A549 (cell line): ENCODE measurements around the gene TMEM200A. TPM values are rescaled to one million over a fixed set of nuclear protein-coding genes. Genes with fewer than 3 reads are reported as not detected.
A peak's percentile ranks its signal among the peaks of the same experiment; 100 is the strongest.

Experiments used
- ATAC-seq, 2 experiments: fragments of 200-7000 bp in 1 of 2; fragments of >200 bp in 1 of 2; cut with Nextera tagmentation in 1 of 2; cut with Tn5 transposase in 1 of 2; 3 replicates each; pipeline versions ENCODE4 v1.8.0 to v1.9.1; 2018 to 2020; ENCODE audit warnings: mild to moderate bottlenecking in 1 of 2, moderate library complexity in 1 of 2
- CTCF ChIA-PET: fragments of 300-600 bp; sonication (Branson Sonifier 250); formaldehyde crosslinking; extraction: SDS; loops from one replicate; lab custom pipeline; 2021; ENCODE audit warnings: antibody characterized with exemption, inconsistent platforms; lab: Yijun Ruan, JAX
- POLR2A ChIA-PET: fragments of 350-600 bp; formaldehyde crosslinking; extraction: SDS; loops from one replicate; lab custom pipeline; 2021; ENCODE audit warnings: antibody characterized with exemption, inconsistent platforms; lab: Yijun Ruan, JAX
- DNase-seq, 2 experiments: peaks; one replicate each; pipeline versions ENCODE4 v3.0.0 to v3.0.0-alpha.2; 2011 to 2016; ENCODE audit warnings: low read depth in 1 of 2, low spot score in 1 of 2
- FAIRE-seq: peaks from 2 replicates; lab custom pipeline; 2011; peaks lifted over from hg19 to GRCh38; lab: Jason Lieb, UNC
- H3K27ac ChIP-seq, 2 experiments: fragments of >200 bp; sonication (Bioruptor Twin); formaldehyde crosslinking; 3 replicates each; pipeline ENCODE4 v1.5.1; 2016 to 2017
- H3K4me1 ChIP-seq: fragments of >200 bp; sonication (Bioruptor Twin); formaldehyde crosslinking; 3 replicates; pipeline ENCODE4 v1.6.1; 2016
- H3K4me2 ChIP-seq: fragments of >200 bp; sonication (Bioruptor Twin); formaldehyde crosslinking; 3 replicates; pipeline ENCODE4 v1.6.1; 2016
- H3K4me3 ChIP-seq: fragments of >200 bp; sonication (Bioruptor Twin); formaldehyde crosslinking; 3 replicates; pipeline ENCODE4 v1.5.1; 2016
- H3K9me3 ChIP-seq: fragments of >200 bp; sonication (Bioruptor Twin); formaldehyde crosslinking; 3 replicates; pipeline ENCODE4 v1.6.1; 2016
- CHD2 ChIP-seq: fragments of 150-350 bp; IDR thresholded peaks from 2 replicates; pipeline ENCODE4 v1.6.1; 2014; ENCODE audit warnings: low read length; ENCODE audit not compliant: partially characterized antibody
- EP300 ChIP-seq, 2 experiments: fragments of >200 bp; sonication (Bioruptor Twin); formaldehyde crosslinking; IDR thresholded peaks; 2 replicates in 1 of 2; 3 replicates in 1 of 2; pipeline ENCODE4 v1.6.1; 2016 to 2017
- ESRRA ChIP-seq: fragments of 150-350 bp; IDR thresholded peaks from 2 replicates; pipeline ENCODE4 v1.6.1; 2014; ENCODE audit warnings: mild to moderate bottlenecking, low read length, borderline replicate concordance
- FOSL2 ChIP-seq, 2 experiments: fragments of 450-650 bp in 1 of 2; fragments of >200 bp in 1 of 2; sonication (Bioruptor Twin) in 1 of 2; formaldehyde crosslinking; IDR thresholded peaks; 2 replicates each; pipeline versions ENCODE4 v1.5.0 to v1.6.1; 2016 to 2020; ENCODE audit warnings: mild to moderate bottlenecking in 1 of 2, moderate library complexity in 1 of 2
- HMGXB4 ChIP-seq: fragments of 250-450 bp; sonication (Bioruptor Pico); IDR thresholded peaks from 2 replicates; pipeline ENCODE4 v1.5.0; 2021; ENCODE audit warnings: mild to moderate bottlenecking, moderate library complexity, borderline replicate concordance
- HOXA7 ChIP-seq: fragments of 250-450 bp; sonication (Bioruptor Pico); IDR thresholded peaks from 2 replicates; pipeline ENCODE4 v1.5.0; 2020; ENCODE audit warnings: mild to moderate bottlenecking, moderate library complexity
- HOXB13 ChIP-seq: fragments of 250-450 bp; sonication (Bioruptor Pico); IDR thresholded peaks from 2 replicates; pipeline ENCODE4 v1.5.0; 2020; ENCODE audit warnings: low read depth, mild to moderate bottlenecking, moderate library complexity
- HOXB5 ChIP-seq: fragments of 250-450 bp; sonication (Bioruptor Pico); IDR thresholded peaks from 2 replicates; pipeline ENCODE4 v1.5.0; 2020; ENCODE audit warnings: mild to moderate bottlenecking, moderate library complexity
- KDM1A ChIP-seq: fragments of 200-600 bp; sonication (generic); IDR thresholded peaks from 2 replicates; pipeline ENCODE4 v1.6.1; 2016; ENCODE audit warnings: low read depth, mild to moderate bottlenecking
- NFE2L2 ChIP-seq: fragments of 150-350 bp; conservative IDR thresholded peaks from 2 replicates; pipeline ENCODE4 v1.6.1; 2014; ENCODE audit warnings: low read length
- POLR2AphosphoS2 ChIP-seq: conservative IDR thresholded peaks from 2 replicates; pipeline ENCODE4 v1.6.1; 2012; ENCODE audit warnings: low read length, improper control_type of control experiment, inconsistent platforms
- RAD21 ChIP-seq, 2 experiments: fragments of >200 bp in 1 of 2; sonication (Bioruptor Twin) in 1 of 2; formaldehyde crosslinking in 1 of 2; IDR thresholded peaks in 1 of 2; conservative IDR thresholded peaks in 1 of 2; 2 replicates in 1 of 2; 3 replicates in 1 of 2; pipeline ENCODE4 v1.6.1; 2012 to 2018; ENCODE audit warnings: inconsistent platforms in 1 of 2
- SMC3 ChIP-seq: fragments of >200 bp; sonication (Bioruptor Twin); formaldehyde crosslinking; IDR thresholded peaks from 3 replicates; pipeline ENCODE4 v1.6.1; 2018; ENCODE audit warnings: inconsistent platforms
- TFCP2L1 ChIP-seq: fragments of 250-450 bp; sonication (Bioruptor Pico); IDR thresholded peaks from 2 replicates; pipeline ENCODE4 v1.5.0; 2021; ENCODE audit warnings: mild to moderate bottlenecking
- ZC3H11A ChIP-seq: fragments of 450-650 bp; IDR thresholded peaks from 2 replicates; pipeline ENCODE4 v1.6.1; 2014; ENCODE audit warnings: antibody characterized with exemption, mild to moderate bottlenecking
- ZFP36 ChIP-seq: fragments of 450-650 bp; IDR thresholded peaks from 2 replicates; pipeline ENCODE4 v1.6.1; 2014; ENCODE audit warnings: borderline replicate concordance; ENCODE audit not compliant: partially characterized antibody
- ZNF302 ChIP-seq: fragments of 250-450 bp; sonication (Bioruptor Pico); IDR thresholded peaks from 2 replicates; pipeline ENCODE4 v1.9.0; 2021; ENCODE audit warnings: inconsistent platforms, mild to moderate bottlenecking, moderate library complexity
- ZSCAN20 ChIP-seq: fragments of 250-450 bp; sonication (Bioruptor Pico); IDR thresholded peaks from 2 replicates; pipeline ENCODE4 v1.8.0; 2022; ENCODE audit warnings: mild to moderate bottlenecking, moderate library complexity
- WGBS: methylation state at CpG from one replicate; pipeline ENCODE4 v1.1.6; 2017; ENCODE audit errors: missing lambda C conversion rate; 5-methylcytosine and 5-hydroxymethylcytosine counted together
- polyA minus RNA-seq: library from RNA; depleted of rRNA, polyadenylated mRNA; stranded (reverse); fragments of >200 nt; gene quantifications from 2 replicates; pipeline ENCODE4 v1.2.3, GENCODE V29; 2011; rRNA and poly(A)+ RNA removed
- polyA plus RNA-seq, 4 experiments: library from polyadenylated mRNA; depleted of rRNA in 3 of 4; stranded (reverse); fragments of >200 nt; fragmentation: RNase III in 1 of 4; extraction: RNeasy Plus Mini Kit Qiagen cat#74134 plus additional on column Dnase treatment in 1 of 4; gene quantifications; 2 replicates in 3 of 4; 3 replicates in 1 of 4; pipeline ENCODE4 v1.2.3, GENCODE V29; 2011 to 2017
- TF ChIP-seq, protein P1 (sequence below): fragments of >200 bp; sonication (Bioruptor Twin); formaldehyde crosslinking; IDR thresholded peaks from 3 replicates; pipeline ENCODE4 v1.5.1; 2016
- TF ChIP-seq, protein P2 (sequence below): IDR thresholded peaks from 2 replicates; pipeline ENCODE4 v1.6.1; 2012

The TMEM200A gene
- 0.03 TPM in 1 of 2 replicates, not detected in the other for polyA plus RNA-seq (2011; rRNA removed)
- not detected in 2 replicates for polyA plus RNA-seq (2012; cell fraction: cytosol; rRNA removed)
- not detected in 2 replicates for polyA plus RNA-seq (2012; cell fraction: nucleus; rRNA removed)
- polyA plus RNA-seq (2017; fragmentation: RNase III; extraction: RNeasy Plus Mini Kit Qiagen cat#74134 plus additional on column Dnase treatment) = not detected in 3 replicates
- not detected in 2 replicates for polyA minus RNA-seq

GRCh38 chr6:130365166-130366106 is at the start of gene TMEM200A:
TSS of gene TMEM200A (plus strand) at chr6:130366017. CDS start at chr6:130440423, 74,406 bp downstream.
- peak within 1 kb of the TSS; percentile 89 for H3K4me2 ChIP-seq
- 0 out of 3 replicates have a peak, but pooled peaks cover 2% of the 10 kb centered on the region for H3K4me1 ChIP-seq
- H3K9me3 ChIP-seq = no peaks in the 10 kb centered on the region
- peak within 1 kb of the TSS; percentile 46 for H3K4me3 ChIP-seq
- ChIA-PET POLR2A (no interaction called here), CTCF (interaction anchor here (0.6 to 1.6 kb wide), 9 partner anchors 9 to 866 kb away, joined by 3 to 7 read pairs (median 4); no protein-coding TSS in a partner anchor)
- peak within 1 kb of the TSS in 1 of 2 experiments; percentile 42; a peak in 1 of 6 replicates for H3K27ac ChIP-seq
- ATAC-seq = peak; percentile 95 to 97
- no peak for FAIRE-seq
- peak; percentile 12 to 27 for DNase-seq
- WGBS = 8% methylated on average over 12 of the region's 84 CpGs
- TF ChIP-seq ZSCAN20 (CRISPR knock-in tag) = no peak
- peak; percentile 17 to 41; a peak in 3 of 5 replicates for TF ChIP-seq RAD21 (conservative IDR thresholded peaks at IDR 0.05 in 1 of 2, IDR thresholded peaks at IDR 0.05 in 1 of 2)
- no peak for TF ChIP-seq HOXB13 (CRISPR knock-in tag)
- no peak for TF ChIP-seq HMGXB4 (CRISPR knock-in tag)
- no peak for TF ChIP-seq HOXB5 (CRISPR knock-in tag)
- TF ChIP-seq SMC3 = peak; percentile 64
- TF ChIP-seq, protein P1, sequence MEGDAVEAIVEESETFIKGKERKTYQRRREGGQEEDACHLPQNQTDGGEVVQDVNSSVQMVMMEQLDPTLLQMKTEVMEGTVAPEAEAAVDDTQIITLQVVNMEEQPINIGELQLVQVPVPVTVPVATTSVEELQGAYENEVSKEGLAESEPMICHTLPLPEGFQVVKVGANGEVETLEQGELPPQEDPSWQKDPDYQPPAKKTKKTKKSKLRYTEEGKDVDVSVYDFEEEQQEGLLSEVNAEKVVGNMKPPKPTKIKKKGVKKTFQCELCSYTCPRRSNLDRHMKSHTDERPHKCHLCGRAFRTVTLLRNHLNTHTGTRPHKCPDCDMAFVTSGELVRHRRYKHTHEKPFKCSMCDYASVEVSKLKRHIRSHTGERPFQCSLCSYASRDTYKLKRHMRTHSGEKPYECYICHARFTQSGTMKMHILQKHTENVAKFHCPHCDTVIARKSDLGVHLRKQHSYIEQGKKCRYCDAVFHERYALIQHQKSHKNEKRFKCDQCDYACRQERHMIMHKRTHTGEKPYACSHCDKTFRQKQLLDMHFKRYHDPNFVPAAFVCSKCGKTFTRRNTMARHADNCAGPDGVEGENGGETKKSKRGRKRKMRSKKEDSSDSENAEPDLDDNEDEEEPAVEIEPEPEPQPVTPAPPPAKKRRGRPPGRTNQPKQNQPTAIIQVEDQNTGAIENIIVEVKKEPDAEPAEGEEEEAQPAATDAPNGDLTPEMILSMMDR = peak; percentile 49

DNA sequence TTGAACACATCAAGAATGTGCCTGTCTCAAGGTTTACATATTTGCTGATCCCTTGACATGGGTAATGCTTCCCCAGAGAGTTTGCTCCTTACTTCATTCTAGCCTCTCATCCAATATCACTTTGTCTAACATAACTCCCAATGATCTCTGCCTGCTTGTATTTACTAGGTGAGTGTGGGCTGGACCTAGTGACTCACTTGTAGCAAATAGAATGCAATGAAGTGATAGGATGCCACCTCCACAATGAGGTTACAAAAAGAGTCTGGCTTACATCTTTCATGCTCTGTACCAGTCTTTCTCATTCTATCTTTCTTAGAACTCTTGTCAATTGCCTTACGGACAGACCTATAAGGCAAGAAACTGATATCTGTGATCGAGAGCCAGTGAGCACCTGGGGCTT is 44.9 kb upstream of the TMEM200A start:
- H3K9me3 ChIP-seq = no peaks in the 10 kb centered on the region
- no peak for TF ChIP-seq HOXA7
- no peak for TF ChIP-seq CHD2
- TF ChIP-seq NFE2L2 = no peak
- no peak for TF ChIP-seq ZC3H11A
- TF ChIP-seq EP300 (IDR thresholded peaks at IDR 0.05) = no peak
- TF ChIP-seq ESRRA = no peak
- no peak for TF ChIP-seq TFCP2L1 (CRISPR knock-in tag)
- TF ChIP-seq KDM1A = no peak
- TF ChIP-seq ZNF302 (CRISPR knock-in tag) = no peak
- TF ChIP-seq HOXB5 (CRISPR knock-in tag) = no peak
- no peak for TF ChIP-seq ZFP36
- TF ChIP-seq, protein P2, sequence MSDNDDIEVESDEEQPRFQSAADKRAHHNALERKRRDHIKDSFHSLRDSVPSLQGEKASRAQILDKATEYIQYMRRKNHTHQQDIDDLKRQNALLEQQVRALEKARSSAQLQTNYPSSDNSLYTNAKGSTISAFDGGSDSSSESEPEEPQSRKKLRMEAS = no peak
- TF ChIP-seq FOSL2 (IDR thresholded peaks at IDR 0.05) = no peak
- no peak for TF ChIP-seq FOSL2 (CRISPR knock-in tag; IDR thresholded peaks at IDR 0.05)
- no peak for TF ChIP-seq POLR2AphosphoS2
- no peak for ATAC-seq
- no peaks in the 10 kb centered on the region for H3K4me1 ChIP-seq
- H3K27ac ChIP-seq = no peak overlapping the region
- H3K4me3 ChIP-seq = no peak overlapping the region
- POLR2A ChIA-PET = no interaction called here
- CTCF ChIA-PET = no interaction called here
- no peak for FAIRE-seq
- DNase-seq = no peak
- no peak overlapping the region for H3K4me2 ChIP-seq
- WGBS = 77% methylated on average over 2 of the region's 2 CpGs
